Left lung (tissue), 10 donors: ENCODE measurements around the gene ABTB2. TPM values are rescaled to one million over a fixed set of nuclear protein-coding genes. Genes with fewer than 3 reads are reported as not detected.

ENCODE experiments used
- ATAC-seq: fragments of 200-7000 bp; cut with Tn5 transposase; one replicate; pipeline ENCODE4 v1.9.1; 2020; ENCODE audit warnings: moderate library complexity
- DNase-seq, 4 donors: peaks; one replicate each; pipeline ENCODE4 v3.0.0-alpha.2; 2013 to 2020
- H3K27ac ChIP-seq, 2 donors: fragments of 200-600 bp; sonication (generic) in 1 of 2; one replicate each; pipeline versions ENCODE4 v1.5.0 to v1.8.0; 2020 to 2021
- H3K27me3 ChIP-seq, 2 donors: fragments of 200-600 bp; sonication (generic) in 1 of 2; one replicate each; pipeline versions ENCODE4 v1.5.0 to v1.8.0; 2020 to 2021
- H3K36me3 ChIP-seq, 2 donors: fragments of 200-600 bp; sonication (generic) in 1 of 2; one replicate each; pipeline versions ENCODE4 v1.5.0 to v1.8.0; 2020 to 2021
- H3K4me1 ChIP-seq, 2 donors: fragments of 200-600 bp; one replicate each; pipeline ENCODE4 v1.8.0; 2021
- H3K4me3 ChIP-seq, 2 donors: fragments of 200-600 bp; sonication (generic) in 1 of 2; one replicate each; pipeline versions ENCODE4 v1.5.0 to v1.8.0; 2020 to 2021; ENCODE audit warnings: mild to moderate bottlenecking in 1 of 2
- H3K9me3 ChIP-seq, 2 donors: fragments of 200-600 bp; sonication (generic) in 1 of 2; one replicate each; pipeline versions ENCODE4 v1.5.0 to v1.8.0; 2020 to 2021
- intact Hi-C, 2 donors: fragments of 100-400 bp; cut with DNase I; formaldehyde crosslinking; loops; one replicate each; pipeline versions ENCODE4 v1.11.2 to v1.14.2; 2022
- polyA plus RNA-seq, 6 donors: library from polyadenylated mRNA; unstranded; fragments of 120-200 nt; gene quantifications; one replicate each; pipeline ENCODE4 v1.2.1, GENCODE V29; 2013; ENCODE audit not compliant: insufficient read length in 6 of 6
- total RNA-seq, 2 donors: library from RNA; stranded (reverse); fragmentation: NEBNext Ultra II Directional; extraction: Animal tissue kit (Norgen Biotek cat#: 25700); gene quantifications; one replicate each; pipeline ENCODE4 v1.2.1, GENCODE V29; 2021
- TF ChIP-seq, protein P1 (sequence below), 2 donors: fragments of 200-600 bp; sonication (generic) in 1 of 2; IDR thresholded peaks; one replicate each; pipeline versions ENCODE4 v1.5.0 to v1.8.0; 2021; ENCODE audit warnings: antibody characterized with exemption in 2 of 2
- donor health status: DM: no; HTN: yes; CAD: no.
- donor health status: DM: no; HTN: no; CAD: no.

ABTB2 gene
- total and polyA plus RNA-seq, 8 donors = 2.4 to 6.9 (median 4.8) TPM

- intact Hi-C loops = no loop called here
Measured at GRCh38 chr11:34345991-34346480, 11.8 kb downstream of the ABTB2 start.

DNA sequence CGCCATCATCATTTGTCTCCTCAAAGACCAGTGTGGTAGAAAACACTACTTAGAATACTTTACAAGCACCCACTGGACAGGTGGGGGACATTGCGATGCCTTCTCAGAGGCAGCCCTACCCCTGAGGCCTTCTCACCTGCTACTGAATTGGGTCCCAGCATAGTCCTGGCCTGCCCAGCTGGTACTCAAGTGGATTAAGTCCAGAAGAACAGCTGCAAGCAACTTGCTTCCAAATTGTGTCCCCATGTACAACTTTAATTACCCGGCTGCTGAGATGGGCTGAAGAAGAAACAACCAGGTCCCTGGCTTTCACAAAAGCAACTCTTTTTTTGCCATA, 12.3 kb downstream of the ABTB2 start:
- intact Hi-C loops = no loop called here
- H3K27ac ChIP-seq = no peak overlapping the region

More at GRCh38 chr11:34345991-34346480, 11.8 kb downstream of the ABTB2 start:
- ATAC-seq (peak; percentile 13), DNase-seq (no peak)
- no peaks in the 10 kb centered on the region for H3K27me3 ChIP-seq
- peaks cover 6 to 18% of the 10 kb centered on the region in 2 donors for H3K4me1 ChIP-seq
- no peaks in the 10 kb centered on the region for H3K36me3 ChIP-seq
- no peak overlapping the region for H3K4me3 ChIP-seq
- TF ChIP-seq, protein P1, sequence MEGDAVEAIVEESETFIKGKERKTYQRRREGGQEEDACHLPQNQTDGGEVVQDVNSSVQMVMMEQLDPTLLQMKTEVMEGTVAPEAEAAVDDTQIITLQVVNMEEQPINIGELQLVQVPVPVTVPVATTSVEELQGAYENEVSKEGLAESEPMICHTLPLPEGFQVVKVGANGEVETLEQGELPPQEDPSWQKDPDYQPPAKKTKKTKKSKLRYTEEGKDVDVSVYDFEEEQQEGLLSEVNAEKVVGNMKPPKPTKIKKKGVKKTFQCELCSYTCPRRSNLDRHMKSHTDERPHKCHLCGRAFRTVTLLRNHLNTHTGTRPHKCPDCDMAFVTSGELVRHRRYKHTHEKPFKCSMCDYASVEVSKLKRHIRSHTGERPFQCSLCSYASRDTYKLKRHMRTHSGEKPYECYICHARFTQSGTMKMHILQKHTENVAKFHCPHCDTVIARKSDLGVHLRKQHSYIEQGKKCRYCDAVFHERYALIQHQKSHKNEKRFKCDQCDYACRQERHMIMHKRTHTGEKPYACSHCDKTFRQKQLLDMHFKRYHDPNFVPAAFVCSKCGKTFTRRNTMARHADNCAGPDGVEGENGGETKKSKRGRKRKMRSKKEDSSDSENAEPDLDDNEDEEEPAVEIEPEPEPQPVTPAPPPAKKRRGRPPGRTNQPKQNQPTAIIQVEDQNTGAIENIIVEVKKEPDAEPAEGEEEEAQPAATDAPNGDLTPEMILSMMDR (IDR thresholded peaks at IDR 0.05) = no peak
- no peak overlapping the region for H3K27ac ChIP-seq
- no peaks in the 10 kb centered on the region for H3K9me3 ChIP-seq

DNA sequence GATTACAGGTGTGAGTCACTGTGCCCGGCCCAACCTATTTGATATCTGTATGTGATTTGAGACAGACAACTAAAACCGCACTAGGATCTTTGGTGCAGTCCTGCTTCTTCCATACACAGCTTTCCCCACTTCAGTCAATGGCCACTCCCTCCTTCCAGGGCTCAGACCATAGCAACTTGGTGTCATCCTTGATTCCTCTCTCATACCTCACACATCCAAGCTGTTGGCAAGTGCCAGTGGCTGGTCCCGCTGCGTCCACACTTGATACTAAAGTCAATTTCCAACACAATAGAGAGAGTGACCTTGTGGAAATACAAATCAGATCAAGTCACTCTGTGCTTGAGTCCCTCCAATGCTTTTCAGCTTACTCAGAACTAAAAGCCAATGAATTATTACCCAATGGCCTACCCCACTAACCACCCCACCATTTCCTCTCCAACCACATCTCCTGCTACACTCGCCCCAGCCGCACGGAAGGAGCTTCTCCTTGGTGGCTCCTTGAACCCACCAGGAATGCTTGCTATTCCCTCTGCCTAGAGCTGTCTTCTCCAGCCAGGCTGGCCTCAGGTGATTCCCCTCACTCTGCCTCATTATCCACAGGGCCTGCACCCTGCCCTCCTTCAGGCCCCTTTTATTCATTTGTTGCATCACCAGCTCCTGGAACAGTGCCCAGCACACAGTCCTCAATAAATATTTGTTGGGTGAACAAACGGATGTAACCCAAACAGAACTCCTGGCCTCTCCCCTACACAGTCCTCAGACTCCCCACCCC, 12.9 kb downstream of the ABTB2 start:
- intact Hi-C loops = no loop called here
- DNase-seq (peak in 1 of 4 donors; percentile 36), ATAC-seq (peak; percentile 40)
- H3K27me3 ChIP-seq = no peaks in the 10 kb centered on the region
- H3K4me3 ChIP-seq = no peak overlapping the region
- H3K9me3 ChIP-seq = no peaks in the 10 kb centered on the region
- no peaks in the 10 kb centered on the region for H3K36me3 ChIP-seq
- TF ChIP-seq, protein P1 (IDR thresholded peaks at IDR 0.05) = no peak
- H3K27ac ChIP-seq = no peak overlapping the region
- H3K4me1 ChIP-seq = peaks cover 6 to 22% of the 10 kb centered on the region in 2 donors

More for the DNA sequence above, 12.3 kb downstream of the ABTB2 start:
- Histone ChIP-seq H3K4me3 (no peak overlapping the region), H3K27me3 (no peaks in the 10 kb centered on the region), H3K36me3 (no peaks in the 10 kb centered on the region), H3K4me1 (peaks cover 6 to 18% of the 10 kb centered on the region in 2 donors), H3K9me3 (no peaks in the 10 kb centered on the region)
- ATAC-seq (no peak), DNase-seq (no peak)
- TF ChIP-seq, protein P1 (IDR thresholded peaks at IDR 0.05) = no peak

GRCh38 chr11:34344410-34344767, 13.4 kb downstream of the ABTB2 start:
- ATAC-seq (no peak), DNase-seq (no peak)
- Histone ChIP-seq H3K27me3 (no peaks in the 10 kb centered on the region), H3K4me3 (no peak overlapping the region), H3K4me1 (peaks cover 6 to 28% of the 10 kb centered on the region in 2 donors), H3K27ac (no peak overlapping the region), H3K36me3 (no peaks in the 10 kb centered on the region), H3K9me3 (no peaks in the 10 kb centered on the region)
- intact Hi-C loops = no loop called here
- TF ChIP-seq, protein P1 (IDR thresholded peaks at IDR 0.05) = no peak

DNA sequence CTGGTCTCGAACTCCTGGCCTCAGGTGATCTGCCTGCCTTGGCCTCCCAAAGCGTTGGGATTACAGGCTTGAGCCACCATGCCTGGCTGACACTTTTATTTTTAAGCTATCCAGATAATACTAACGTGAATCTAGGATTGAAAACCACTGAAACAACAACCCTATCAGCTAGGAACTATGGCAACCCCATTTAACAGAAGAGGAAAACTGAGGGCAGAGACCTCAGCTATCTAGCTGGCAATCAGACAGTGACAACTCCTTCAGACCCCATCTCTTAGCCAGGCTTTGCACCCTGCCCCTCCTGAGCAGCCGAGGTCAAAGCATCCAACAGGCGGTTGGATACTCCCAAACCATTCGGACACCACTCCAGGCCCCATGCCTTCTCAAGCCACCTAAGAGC, 14.1 kb downstream of the ABTB2 start:
- no peaks in the 10 kb centered on the region for H3K9me3 ChIP-seq
- ATAC-seq = no peak
- intact Hi-C loops = no loop called here
- no peaks in the 10 kb centered on the region for H3K27me3 ChIP-seq
- peaks cover 6 to 35% of the 10 kb centered on the region in 2 donors for H3K4me1 ChIP-seq
- H3K4me3 ChIP-seq = no peak overlapping the region
- H3K36me3 ChIP-seq = no peaks in the 10 kb centered on the region
- DNase-seq = no peak
- H3K27ac ChIP-seq = no peak overlapping the region
- TF ChIP-seq, protein P1 (IDR thresholded peaks at IDR 0.05) = no peak
